ENCODE measurements around the gene MAGI2. TPM values are rescaled to one million over a fixed set of nuclear protein-coding genes. Genes with fewer than 3 reads are reported as not detected.

MAGI2 gene
- total RNA-seq, 5 donors from 2014 or later (not counting 1 experiment from before 2014, with no cell fraction given), result 0.10 to 0.77 (median 0.22) TPM

- Mint-ChIP-seq H3K27me3 (no peaks in the 10 kb centered on the region), H3K9me3 (no peaks in the 10 kb centered on the region), H3K4me1 (no peaks in the 10 kb centered on the region), H3K27ac (no peak overlapping the region), H3K4me3 (no peak overlapping the region), H3K36me3 (no peaks in the 10 kb centered on the region)
- no peak overlapping the region for H3K27ac ChIP-seq (ENCODE audit: low read length)
- WGBS (ENCODE audit: insufficient coverage), result 47% methylated on average over 3 of the region's 5 CpGs
- no peaks in the 10 kb centered on the region for H3K27me3 ChIP-seq (replicated peaks in 1 of 2; ENCODE audit: control insufficient read depth in 2 of 2, extremely low read depth in 1 of 2, insufficient read depth in 2 of 2, low read length in 1 of 2)
- DNase-seq (no peak), ATAC-seq (replicated peaks in 1 of 4) (no peak)
- no peak overlapping the region for H3K4me3 ChIP-seq (ENCODE audit: control insufficient read depth in 1 of 2, extremely low read depth in 1 of 2, low read length in 1 of 2)
- CTCF ChIA-PET, result no interaction called here
- no peaks in the 10 kb centered on the region for H3K4me1 ChIP-seq (ENCODE audit: control insufficient read depth in 1 of 2, extremely low read depth in 1 of 2, insufficient read depth in 2 of 2, low read length in 2 of 2)
- POLR2A ChIA-PET, result no interaction called here
- H3K9me3 ChIP-seq, result no peaks in the 10 kb centered on the region
- H3K36me3 ChIP-seq (ENCODE audit: control insufficient read depth in 2 of 2, extremely low read depth in 1 of 2, insufficient read depth in 1 of 2, low read length in 1 of 2), result no peaks in the 10 kb centered on the region
Observed at GRCh38 chr7:78367280-78367773, 1086.1 kb downstream of the MAGI2 start.

DNA sequence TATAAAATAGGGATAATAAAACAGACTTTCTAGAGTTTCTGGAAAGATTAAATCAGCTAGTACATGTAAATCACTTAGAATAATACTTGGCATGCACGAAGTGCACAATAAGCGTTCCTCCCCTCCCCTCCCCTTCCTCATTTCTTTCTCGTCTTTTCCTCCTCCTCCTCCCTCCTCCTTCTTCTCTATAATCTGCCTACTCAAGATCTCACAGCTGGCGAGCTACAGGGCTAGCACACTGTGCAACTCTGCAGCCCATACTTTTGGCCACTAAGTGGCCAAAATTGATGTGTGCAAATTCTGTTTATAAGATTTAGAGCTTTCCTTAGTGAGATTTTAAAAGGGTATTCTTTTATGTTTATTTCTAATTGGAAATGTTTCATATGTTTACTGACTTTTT lies 1089.6 kb downstream of the MAGI2 start:
- DNase-seq (no peak), ATAC-seq (replicated peaks in 1 of 4) (no peak)
- Histone ChIP-seq H3K27me3 (replicated peaks in 1 of 2; ENCODE audit: control insufficient read depth in 2 of 2, extremely low read depth in 1 of 2, insufficient read depth in 2 of 2, low read length in 1 of 2) (no peaks in the 10 kb centered on the region), H3K27ac (ENCODE audit: low read length) (no peak overlapping the region), H3K4me3 (ENCODE audit: control insufficient read depth in 1 of 2, extremely low read depth in 1 of 2, low read length in 1 of 2) (no peak overlapping the region), H3K4me1 (ENCODE audit: control insufficient read depth in 1 of 2, extremely low read depth in 1 of 2, insufficient read depth in 2 of 2, low read length in 2 of 2) (no peaks in the 10 kb centered on the region), H3K36me3 (ENCODE audit: control insufficient read depth in 2 of 2, extremely low read depth in 1 of 2, insufficient read depth in 1 of 2, low read length in 1 of 2) (no peaks in the 10 kb centered on the region), H3K9me3 (no peaks in the 10 kb centered on the region)
- no peak overlapping the region for H3K4me3 Mint-ChIP-seq
- no peaks in the 10 kb centered on the region for H3K27me3 Mint-ChIP-seq
- H3K4me1 Mint-ChIP-seq, result no peaks in the 10 kb centered on the region
- H3K9me3 Mint-ChIP-seq, result peaks cover 0 to 3% (median 3%) of the 10 kb centered on the region in 3 donors
- ChIA-PET CTCF (no interaction called here), POLR2A (no interaction called here)
- H3K27ac Mint-ChIP-seq, result no peak overlapping the region
- H3K36me3 Mint-ChIP-seq, result no peaks in the 10 kb centered on the region
- WGBS (ENCODE audit: insufficient coverage), result 70% methylated on average over 2 of the region's 4 CpGs

- no peak for DNase-seq
- H3K4me1 Mint-ChIP-seq, result no peaks in the 10 kb centered on the region
- no peak overlapping the region for H3K4me3 ChIP-seq (ENCODE audit: control insufficient read depth in 1 of 2, extremely low read depth in 1 of 2, low read length in 1 of 2)
- no peaks in the 10 kb centered on the region for H3K36me3 Mint-ChIP-seq
- no peaks in the 10 kb centered on the region for H3K9me3 ChIP-seq
- ChIA-PET POLR2A (no interaction called here), CTCF (no interaction called here)
- no peaks in the 10 kb centered on the region for H3K27me3 ChIP-seq (replicated peaks in 1 of 2; ENCODE audit: control insufficient read depth in 2 of 2, extremely low read depth in 1 of 2, insufficient read depth in 2 of 2, low read length in 1 of 2)
- no peak overlapping the region for H3K4me3 Mint-ChIP-seq
- H3K4me1 ChIP-seq (ENCODE audit: control insufficient read depth in 1 of 2, extremely low read depth in 1 of 2, insufficient read depth in 2 of 2, low read length in 2 of 2), result no peaks in the 10 kb centered on the region
- no CpG with 5 or more reads among the region's 1 CpG for WGBS (ENCODE audit: insufficient coverage)
- no peak overlapping the region for H3K27ac ChIP-seq (ENCODE audit: low read length)
- H3K27ac Mint-ChIP-seq, result no peak overlapping the region
- H3K27me3 Mint-ChIP-seq, result no peaks in the 10 kb centered on the region
- peaks cover 0 to 3% (median 3%) of the 10 kb centered on the region in 3 donors for H3K9me3 Mint-ChIP-seq
- no peaks in the 10 kb centered on the region for H3K36me3 ChIP-seq (ENCODE audit: control insufficient read depth in 2 of 2, extremely low read depth in 1 of 2, insufficient read depth in 1 of 2, low read length in 1 of 2)
- ATAC-seq (replicated peaks in 1 of 4), result no peak
Observed at GRCh38 chr7:78359836-78360235, 1093.6 kb downstream of the MAGI2 start.

DNA sequence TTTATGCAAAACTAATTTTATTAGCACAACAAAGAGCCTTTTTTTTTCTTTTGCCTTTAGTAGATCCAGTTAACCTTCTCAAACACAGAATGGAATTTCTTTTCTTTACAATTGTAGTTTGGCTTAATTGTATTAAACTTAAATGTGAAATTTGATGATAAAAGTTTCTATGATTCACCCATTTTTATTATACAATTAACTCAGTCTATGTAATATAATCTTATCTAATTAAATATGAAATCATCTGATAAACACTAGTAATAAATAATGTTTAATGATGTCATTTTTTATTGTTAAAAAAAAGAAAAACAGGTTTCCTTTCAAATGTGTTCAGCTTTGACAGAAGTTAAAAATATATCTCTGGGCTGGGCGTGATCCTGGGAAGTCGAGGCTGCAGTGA lies 1095.8 kb downstream of the MAGI2 start:
- H3K27me3 ChIP-seq (replicated peaks in 1 of 2; ENCODE audit: control insufficient read depth in 2 of 2, extremely low read depth in 1 of 2, insufficient read depth in 2 of 2, low read length in 1 of 2), result no peaks in the 10 kb centered on the region
- peaks cover 0 to 4% of the 10 kb centered on the region in 2 donors for H3K27me3 Mint-ChIP-seq
- POLR2A ChIA-PET, result no interaction called here
- H3K4me3 Mint-ChIP-seq, result no peak overlapping the region
- DNase-seq (no peak), ATAC-seq (replicated peaks in 1 of 4) (no peak)
- H3K36me3 ChIP-seq (ENCODE audit: control insufficient read depth in 2 of 2, extremely low read depth in 1 of 2, insufficient read depth in 1 of 2, low read length in 1 of 2), result no peaks in the 10 kb centered on the region
- no peaks in the 10 kb centered on the region for H3K4me1 Mint-ChIP-seq
- no peak overlapping the region for H3K27ac ChIP-seq (ENCODE audit: low read length)
- H3K4me3 ChIP-seq (ENCODE audit: control insufficient read depth in 1 of 2, extremely low read depth in 1 of 2, low read length in 1 of 2), result no peak overlapping the region
- H3K9me3 ChIP-seq, result no peaks in the 10 kb centered on the region
- CTCF ChIA-PET, result no interaction called here
- no peaks in the 10 kb centered on the region for H3K4me1 ChIP-seq (ENCODE audit: control insufficient read depth in 1 of 2, extremely low read depth in 1 of 2, insufficient read depth in 2 of 2, low read length in 2 of 2)
- H3K27ac Mint-ChIP-seq, result no peak overlapping the region
- peaks cover 0 to 3% (median 3%) of the 10 kb centered on the region in 3 donors for H3K9me3 Mint-ChIP-seq
- WGBS (ENCODE audit: insufficient coverage), result no CpG with 5 or more reads among the region's 2 CpGs
- no peaks in the 10 kb centered on the region for H3K36me3 Mint-ChIP-seq

DNA sequence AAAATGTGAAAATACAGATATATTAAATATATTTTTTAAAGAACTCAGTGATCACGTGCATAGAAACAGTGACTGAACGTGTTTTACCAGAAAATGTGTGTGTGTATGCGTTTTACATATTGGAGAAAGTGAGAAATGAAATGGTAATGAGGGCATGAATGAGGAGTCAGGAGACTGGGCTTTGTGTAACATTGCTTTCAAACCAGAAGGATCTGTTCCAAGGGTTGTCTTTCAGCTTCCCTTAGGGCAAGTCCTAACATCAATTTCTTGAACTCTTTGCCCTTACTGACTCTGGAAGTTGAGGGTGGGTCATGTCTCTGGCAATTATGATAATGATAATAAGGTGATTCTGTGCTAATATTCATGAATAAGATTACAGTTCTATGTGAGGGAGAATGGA lies 1097.6 kb downstream of the MAGI2 start:
- Mint-ChIP-seq H3K36me3 (no peaks in the 10 kb centered on the region), H3K27me3 (peaks cover 0 to 4% of the 10 kb centered on the region in 2 donors), H3K27ac (no peak overlapping the region), H3K4me3 (no peak overlapping the region), H3K9me3 (no peaks in the 10 kb centered on the region), H3K4me1 (no peaks in the 10 kb centered on the region)
- ChIA-PET CTCF (no interaction called here), POLR2A (no interaction called here)
- H3K4me1 ChIP-seq (ENCODE audit: control insufficient read depth in 1 of 2, extremely low read depth in 1 of 2, insufficient read depth in 2 of 2, low read length in 2 of 2), result no peaks in the 10 kb centered on the region
- ATAC-seq (replicated peaks in 1 of 4) (no peak), DNase-seq (no peak)
- no peaks in the 10 kb centered on the region for H3K27me3 ChIP-seq (replicated peaks in 1 of 2; ENCODE audit: control insufficient read depth in 2 of 2, extremely low read depth in 1 of 2, insufficient read depth in 2 of 2, low read length in 1 of 2)
- H3K36me3 ChIP-seq (ENCODE audit: control insufficient read depth in 2 of 2, extremely low read depth in 1 of 2, insufficient read depth in 1 of 2, low read length in 1 of 2), result no peaks in the 10 kb centered on the region
- 39% methylated on average over 3 of the region's 3 CpGs for WGBS (ENCODE audit: insufficient coverage)
- no peaks in the 10 kb centered on the region for H3K9me3 ChIP-seq
- H3K4me3 ChIP-seq (ENCODE audit: control insufficient read depth in 1 of 2, extremely low read depth in 1 of 2, low read length in 1 of 2), result no peak overlapping the region
- H3K27ac ChIP-seq (ENCODE audit: low read length), result no peak overlapping the region

- no peaks in the 10 kb centered on the region for H3K36me3 ChIP-seq (ENCODE audit: control insufficient read depth in 2 of 2, extremely low read depth in 1 of 2, insufficient read depth in 1 of 2, low read length in 1 of 2)
- Mint-ChIP-seq H3K4me3 (no peak overlapping the region), H3K9me3 (no peaks in the 10 kb centered on the region), H3K27me3 (peaks cover 0 to 4% of the 10 kb centered on the region in 2 donors), H3K4me1 (no peaks in the 10 kb centered on the region), H3K27ac (no peak overlapping the region), H3K36me3 (no peaks in the 10 kb centered on the region)
- no peak overlapping the region for H3K4me3 ChIP-seq (ENCODE audit: control insufficient read depth in 1 of 2, extremely low read depth in 1 of 2, low read length in 1 of 2)
- H3K27me3 ChIP-seq (replicated peaks in 1 of 2; ENCODE audit: control insufficient read depth in 2 of 2, extremely low read depth in 1 of 2, insufficient read depth in 2 of 2, low read length in 1 of 2), result no peaks in the 10 kb centered on the region
- POLR2A ChIA-PET, result no interaction called here
- CTCF ChIA-PET, result no interaction called here
- ATAC-seq (replicated peaks in 1 of 4) (no peak), DNase-seq (no peak)
- H3K9me3 ChIP-seq, result no peaks in the 10 kb centered on the region
- H3K4me1 ChIP-seq (ENCODE audit: control insufficient read depth in 1 of 2, extremely low read depth in 1 of 2, insufficient read depth in 2 of 2, low read length in 2 of 2), result no peaks in the 10 kb centered on the region
- H3K27ac ChIP-seq (ENCODE audit: low read length), result no peak overlapping the region
- no CpG with 5 or more reads among the region's 3 CpGs for WGBS (ENCODE audit: insufficient coverage)
Observed at GRCh38 chr7:78350926-78351325, 1102.5 kb downstream of the MAGI2 start.

DNA sequence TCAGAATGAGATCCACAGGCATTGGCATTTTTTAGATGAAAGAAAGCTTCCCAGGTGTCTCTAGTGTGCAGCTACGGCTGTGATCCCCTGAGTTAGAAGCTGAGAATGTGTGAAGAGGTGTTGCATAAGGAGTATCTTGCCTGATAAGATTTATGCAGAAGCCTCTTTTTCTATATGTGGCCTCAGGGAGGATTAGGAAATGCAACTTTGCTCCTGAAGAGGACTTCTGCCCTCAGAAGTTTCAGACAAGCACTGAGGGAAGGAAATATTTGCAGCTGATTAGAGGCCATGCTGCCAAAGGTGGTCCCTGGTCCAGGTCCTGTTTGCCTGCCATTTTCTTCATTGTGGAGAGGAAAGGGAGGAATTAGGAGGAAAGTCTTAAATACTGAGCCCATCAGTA lies 1103.1 kb downstream of the MAGI2 start:
- no peaks in the 10 kb centered on the region for H3K4me1 Mint-ChIP-seq
- no peak overlapping the region for H3K27ac ChIP-seq (ENCODE audit: low read length)
- no peak overlapping the region for H3K4me3 ChIP-seq (ENCODE audit: control insufficient read depth in 1 of 2, extremely low read depth in 1 of 2, low read length in 1 of 2)
- POLR2A ChIA-PET, result no interaction called here
- peaks cover 0 to 4% of the 10 kb centered on the region in 2 donors for H3K27me3 Mint-ChIP-seq
- no peaks in the 10 kb centered on the region for H3K4me1 ChIP-seq (ENCODE audit: control insufficient read depth in 1 of 2, extremely low read depth in 1 of 2, insufficient read depth in 2 of 2, low read length in 2 of 2)
- no peaks in the 10 kb centered on the region for H3K27me3 ChIP-seq (replicated peaks in 1 of 2; ENCODE audit: control insufficient read depth in 2 of 2, extremely low read depth in 1 of 2, insufficient read depth in 2 of 2, low read length in 1 of 2)
- no peaks in the 10 kb centered on the region for H3K9me3 ChIP-seq
- WGBS (ENCODE audit: insufficient coverage), result 78% methylated on average over 1 of the region's 1 CpG
- H3K36me3 Mint-ChIP-seq, result no peaks in the 10 kb centered on the region
- no peaks in the 10 kb centered on the region for H3K36me3 ChIP-seq (ENCODE audit: control insufficient read depth in 2 of 2, extremely low read depth in 1 of 2, insufficient read depth in 1 of 2, low read length in 1 of 2)
- H3K27ac Mint-ChIP-seq, result no peak overlapping the region
- H3K9me3 Mint-ChIP-seq, result no peaks in the 10 kb centered on the region
- no peak for ATAC-seq (replicated peaks in 1 of 4)
- no peak overlapping the region for H3K4me3 Mint-ChIP-seq
- DNase-seq, result no peak
- CTCF ChIA-PET, result no interaction called here
